Esophagus squamous epithelium (tissue), 5 donors: ENCODE results near the gene TMEM256. TPM values are rescaled to one million over a fixed set of nuclear protein-coding genes. Genes with fewer than 3 reads are reported as not detected.

Experiments
- DNase-seq: peaks from one replicate; lab custom pipeline; 2025; lab: John Stamatoyannopoulos, UW
- H3K27ac ChIP-seq, 4 donors: fragments of 200-600 bp; sonication (generic); one replicate each; pipeline ENCODE4 v1.5.1; 2016 to 2019; ENCODE audit warnings: mild to moderate bottlenecking in 1 of 4
- H3K27me3 ChIP-seq, 4 donors: fragments of 200-600 bp; sonication (generic); 1 replicate in 3 of 4; 2 replicates in 1 of 4; pipeline versions ENCODE4 v1.5.1 to v1.6.0; 2017 to 2021; ENCODE audit warnings: antibody characterized with exemption in 1 of 4
- H3K36me3 ChIP-seq, 3 donors: fragments of 200-600 bp; sonication (generic); one replicate each; pipeline ENCODE4 v1.5.1; 2016 to 2019
- H3K4me1 ChIP-seq, 3 donors: fragments of 200-600 bp; sonication (generic); one replicate each; pipeline ENCODE4 v1.5.1; 2017 to 2019
- H3K4me3 ChIP-seq, 4 donors: fragments of 200-600 bp; sonication (generic); 1 replicate in 3 of 4; 2 replicates in 1 of 4; pipeline ENCODE4 v1.5.1; 2016 to 2019; ENCODE audit warnings: mild to moderate bottlenecking in 2 of 4, moderate library complexity in 1 of 4
- H3K9me3 ChIP-seq, 3 donors: fragments of 200-600 bp; sonication (generic); one replicate each; pipeline ENCODE4 v1.5.1; 2016 to 2019
- POLR2A ChIP-seq, 4 donors: fragments of 450-650 bp; IDR thresholded peaks; one replicate each; pipeline ENCODE4 v1.6.1; 2017; ENCODE audit warnings: antibody characterized with exemption in 4 of 4, mild to moderate bottlenecking in 4 of 4, moderate library complexity in 3 of 4
- WGBS, 2 donors: methylation state at CpG; one replicate each; pipeline ENCODE4 v1.1.5; 2018; 5-methylcytosine and 5-hydroxymethylcytosine counted together
- intact Hi-C: fragments of 100-400 bp; cut with DNase I; formaldehyde crosslinking; loops from one replicate; pipeline ENCODE4 v1.15.0; 2022
- total RNA-seq, 4 donors: library from RNA; depleted of rRNA; stranded (reverse); fragments of >200 nt; gene quantifications; one replicate each; pipeline ENCODE4 v1.1.0, GENCODE V29; 2016
- TF ChIP-seq, protein P1 (sequence below), 6 experiments: fragments of 450-650 bp in 4 of 6; fragments of 200-600 bp in 2 of 6; sonication (generic) in 2 of 6; IDR thresholded peaks; one replicate each; pipeline ENCODE4 v1.5.1; 2016 to 2019; ENCODE audit warnings: antibody characterized with exemption in 6 of 6, mild to moderate bottlenecking in 4 of 6, moderate library complexity in 4 of 6
- donor health status: DM: yes; HTN: yes; CAD: no.

The TMEM256 gene
- total RNA-seq, 4 donors from 2014 or later: 27.9 to 88.0 (median 66.7) TPM

DNA sequence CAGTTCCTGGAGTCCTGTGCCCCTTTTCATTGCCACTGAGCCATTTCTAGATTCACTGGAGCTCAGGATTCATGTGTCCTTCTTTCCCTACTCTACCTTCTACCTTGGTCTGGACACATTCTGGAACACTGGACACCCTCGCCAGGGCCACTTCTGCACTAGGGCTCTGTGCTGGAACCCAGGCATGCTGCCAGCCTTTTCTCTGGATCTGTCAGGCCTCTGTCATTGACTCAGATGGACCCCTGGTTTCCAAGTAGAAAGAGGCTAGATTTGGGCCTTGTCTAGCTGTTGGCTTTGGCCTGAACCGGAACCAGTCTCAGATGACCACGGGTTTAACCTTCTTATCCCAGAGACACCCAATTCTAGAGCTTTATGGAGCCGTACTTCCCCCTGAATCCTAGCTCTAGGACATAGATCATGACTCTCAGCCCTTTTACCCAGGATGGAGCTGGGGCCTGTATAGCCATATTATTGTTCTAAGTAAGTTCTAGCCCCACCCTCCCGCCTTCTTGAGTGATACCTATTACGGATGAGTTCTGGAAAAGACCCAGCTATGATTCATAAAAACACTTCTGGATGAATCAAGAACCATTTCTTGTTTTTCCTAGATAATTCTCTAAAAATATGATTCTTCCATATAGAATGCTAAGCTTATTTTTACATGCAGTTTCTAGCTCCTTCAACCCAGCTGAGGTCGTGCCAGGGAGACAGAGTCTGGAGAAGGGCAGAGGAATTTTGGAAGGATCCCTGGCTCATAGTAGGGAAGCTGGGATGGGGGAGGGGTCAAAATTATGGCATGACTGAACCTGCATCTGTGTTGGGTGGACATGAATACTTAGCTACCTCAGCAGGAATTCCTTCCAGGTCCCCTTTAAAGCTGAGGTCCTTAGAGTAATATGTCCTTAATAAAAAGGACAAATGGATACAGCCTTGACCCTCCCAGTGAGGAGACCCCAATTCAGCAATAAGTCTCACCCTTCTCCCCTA is 39.9 kb upstream of the TMEM256 start:
- H3K27ac ChIP-seq: peak overlapping the region; percentile 39 to 80 (median 57)

DNA sequence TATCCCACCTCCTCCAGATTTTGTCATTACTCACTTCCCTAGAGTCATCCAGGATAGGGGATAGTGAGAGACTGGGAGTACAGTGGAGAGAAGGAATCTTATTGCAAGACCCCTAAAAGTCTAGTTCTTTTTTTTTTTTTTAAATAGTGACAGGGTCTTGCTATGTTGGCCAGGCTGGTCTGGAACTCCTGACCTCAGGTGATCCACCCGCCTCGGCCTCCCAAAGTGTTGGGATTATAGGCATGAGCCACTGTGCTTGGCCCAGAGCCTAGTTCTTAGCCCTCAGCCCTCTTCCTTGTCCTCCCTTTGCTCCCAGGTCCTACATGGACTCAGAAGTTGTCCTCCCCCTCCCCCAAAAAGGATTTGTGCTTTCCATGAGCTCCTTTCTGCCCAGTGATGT is 38.2 kb upstream of the TMEM256 start:
- WGBS, 2 donors: 79 to 100% methylated on average over 2 of the region's 2 CpGs
- TF ChIP-seq POLR2A (IDR thresholded peaks at IDR 0.05): no peak
- TF ChIP-seq, protein P1, sequence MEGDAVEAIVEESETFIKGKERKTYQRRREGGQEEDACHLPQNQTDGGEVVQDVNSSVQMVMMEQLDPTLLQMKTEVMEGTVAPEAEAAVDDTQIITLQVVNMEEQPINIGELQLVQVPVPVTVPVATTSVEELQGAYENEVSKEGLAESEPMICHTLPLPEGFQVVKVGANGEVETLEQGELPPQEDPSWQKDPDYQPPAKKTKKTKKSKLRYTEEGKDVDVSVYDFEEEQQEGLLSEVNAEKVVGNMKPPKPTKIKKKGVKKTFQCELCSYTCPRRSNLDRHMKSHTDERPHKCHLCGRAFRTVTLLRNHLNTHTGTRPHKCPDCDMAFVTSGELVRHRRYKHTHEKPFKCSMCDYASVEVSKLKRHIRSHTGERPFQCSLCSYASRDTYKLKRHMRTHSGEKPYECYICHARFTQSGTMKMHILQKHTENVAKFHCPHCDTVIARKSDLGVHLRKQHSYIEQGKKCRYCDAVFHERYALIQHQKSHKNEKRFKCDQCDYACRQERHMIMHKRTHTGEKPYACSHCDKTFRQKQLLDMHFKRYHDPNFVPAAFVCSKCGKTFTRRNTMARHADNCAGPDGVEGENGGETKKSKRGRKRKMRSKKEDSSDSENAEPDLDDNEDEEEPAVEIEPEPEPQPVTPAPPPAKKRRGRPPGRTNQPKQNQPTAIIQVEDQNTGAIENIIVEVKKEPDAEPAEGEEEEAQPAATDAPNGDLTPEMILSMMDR (IDR thresholded peaks at IDR 0.05): no peak
- H3K27me3 ChIP-seq: peaks cover 0 to 67% (median 8%) of the 10 kb centered on the region in 4 donors
- peaks cover 52 to 82% (median 62%) of the 10 kb centered on the region in 3 donors for H3K4me1 ChIP-seq
- H3K27ac ChIP-seq: no peak overlapping the region
- no peak for DNase-seq
- H3K9me3 ChIP-seq: no peaks in the 10 kb centered on the region
- H3K36me3 ChIP-seq: no peaks in the 10 kb centered on the region
- no peak overlapping the region for H3K4me3 ChIP-seq
- intact Hi-C loops: loop anchor here (5.0 kb wide), 1 partner anchor 35 kb away; the partner anchor contains the start of gene ZBTB4

More for the DNA sequence above, 39.9 kb upstream of the TMEM256 start:
- DNase-seq: no peak
- Histone ChIP-seq H3K4me1 (peaks cover 35 to 66% (median 45%) of the 10 kb centered on the region in 3 donors), H3K27me3 (peaks cover 0 to 68% (median 8%) of the 10 kb centered on the region in 4 donors), H3K4me3 (no peak overlapping the region), H3K36me3 (no peaks in the 10 kb centered on the region), H3K9me3 (no peaks in the 10 kb centered on the region)
- 54 to 76% methylated on average over 7 of the region's 7 CpGs for WGBS, 2 donors
- intact Hi-C loops: loop anchor here (5.0 kb wide), 1 partner anchor 34 kb away; the partner anchor contains the start of gene ZBTB4
- TF ChIP-seq, protein P1 (IDR thresholded peaks at IDR 0.05): no peak
- TF ChIP-seq POLR2A (IDR thresholded peaks at IDR 0.05): no peak

DNA sequence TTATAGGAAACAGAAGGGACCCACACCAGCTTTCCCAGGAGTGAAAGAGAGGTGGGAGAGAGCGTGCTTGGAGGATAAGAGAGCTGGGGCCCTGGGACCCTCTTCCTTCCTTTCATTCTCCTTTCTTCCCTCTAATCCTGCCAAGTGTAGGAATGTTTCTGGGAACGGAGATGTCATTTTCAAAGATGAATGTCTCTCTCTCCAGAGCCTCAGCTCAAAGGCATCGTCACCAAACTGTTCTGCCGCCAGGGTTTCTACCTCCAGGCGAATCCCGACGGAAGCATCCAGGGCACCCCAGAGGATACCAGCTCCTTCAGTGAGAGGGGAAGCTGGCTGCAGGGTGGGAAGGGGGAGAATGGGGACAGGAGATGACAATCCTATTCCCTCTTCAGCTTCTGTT is 37.4 kb upstream of the TMEM256 start:
- intact Hi-C loops: loop anchor here (5.0 kb wide), 1 partner anchor 36 kb away; the partner anchor contains the start of gene ZBTB4
- Histone ChIP-seq H3K36me3 (no peaks in the 10 kb centered on the region), H3K27me3 (peaks cover 0 to 61% (median 6%) of the 10 kb centered on the region in 4 donors), H3K9me3 (no peaks in the 10 kb centered on the region), H3K4me1 (peaks cover 60 to 82% (median 65%) of the 10 kb centered on the region in 3 donors), H3K27ac (no peak overlapping the region), H3K4me3 (no peak overlapping the region)
- WGBS, 2 donors: 31 to 47% methylated on average over 5 to 7 of the region's 7 CpGs
- no peak for DNase-seq
- TF ChIP-seq, protein P1 (IDR thresholded peaks at IDR 0.05): no peak
- TF ChIP-seq POLR2A (IDR thresholded peaks at IDR 0.05): no peak

DNA sequence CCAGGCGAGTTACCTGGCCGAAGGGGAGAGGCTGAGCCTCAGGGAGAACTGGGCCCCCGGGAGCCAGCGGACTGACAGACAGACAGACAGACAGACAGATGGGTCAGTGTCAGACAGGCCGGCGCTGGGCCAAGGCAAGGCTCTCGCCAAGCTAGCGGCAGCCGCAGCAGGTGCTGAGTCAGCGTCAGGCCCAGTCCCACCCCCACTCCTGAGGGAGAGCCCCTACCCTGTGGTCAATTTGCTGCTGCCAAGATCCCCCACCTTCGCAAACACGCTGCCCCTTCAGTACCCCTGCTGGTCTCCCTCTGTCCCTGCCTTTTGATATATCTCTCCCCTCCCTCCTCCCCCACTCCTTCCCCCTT is 36.9 kb upstream of the TMEM256 start:
- Histone ChIP-seq H3K36me3 (no peaks in the 10 kb centered on the region), H3K4me3 (peak overlapping the region in 2 of 4 donors; percentile 61 to 80), H3K27ac (no peak overlapping the region), H3K4me1 (peaks cover 62 to 82% (median 69%) of the 10 kb centered on the region in 3 donors), H3K27me3 (peaks cover 0 to 61% (median 5%) of the 10 kb centered on the region in 4 donors), H3K9me3 (no peaks in the 10 kb centered on the region)
- no peak for DNase-seq
- intact Hi-C loops: loop anchor here (5.0 kb wide), 1 partner anchor 36 kb away; the partner anchor contains the start of gene ZBTB4
- TF ChIP-seq, protein P1 (IDR thresholded peaks at IDR 0.05): no peak
- TF ChIP-seq POLR2A (IDR thresholded peaks at IDR 0.05): no peak
- 3 to 22% methylated on average over 3 to 6 of the region's 12 CpGs for WGBS, 2 donors
